Lung microvascular endothelial cell (primary cell): ENCODE data around the gene CLEC16A. TPM values are rescaled to one million over a fixed set of nuclear protein-coding genes. Genes with fewer than 3 reads are reported as not detected.
A peak's percentile ranks its signal among the peaks of the same experiment; 100 is the strongest.

Source experiments
- DNase-seq, 2 donors: peaks; one replicate each; pipeline versions ENCODE4 v3.0.0 to v3.0.0-alpha.2; 2010; ENCODE audit warnings: low read depth in 2 of 2
- total RNA-seq: library from RNA; depleted of rRNA; stranded (reverse); fragments of >200 nt; gene quantifications from 2 replicates; pipeline ENCODE4 v1.2.1, GENCODE V29; 2014

Gene CLEC16A
- total RNA-seq, 1 donor from 2014 or later: 23.4 TPM

DNA sequence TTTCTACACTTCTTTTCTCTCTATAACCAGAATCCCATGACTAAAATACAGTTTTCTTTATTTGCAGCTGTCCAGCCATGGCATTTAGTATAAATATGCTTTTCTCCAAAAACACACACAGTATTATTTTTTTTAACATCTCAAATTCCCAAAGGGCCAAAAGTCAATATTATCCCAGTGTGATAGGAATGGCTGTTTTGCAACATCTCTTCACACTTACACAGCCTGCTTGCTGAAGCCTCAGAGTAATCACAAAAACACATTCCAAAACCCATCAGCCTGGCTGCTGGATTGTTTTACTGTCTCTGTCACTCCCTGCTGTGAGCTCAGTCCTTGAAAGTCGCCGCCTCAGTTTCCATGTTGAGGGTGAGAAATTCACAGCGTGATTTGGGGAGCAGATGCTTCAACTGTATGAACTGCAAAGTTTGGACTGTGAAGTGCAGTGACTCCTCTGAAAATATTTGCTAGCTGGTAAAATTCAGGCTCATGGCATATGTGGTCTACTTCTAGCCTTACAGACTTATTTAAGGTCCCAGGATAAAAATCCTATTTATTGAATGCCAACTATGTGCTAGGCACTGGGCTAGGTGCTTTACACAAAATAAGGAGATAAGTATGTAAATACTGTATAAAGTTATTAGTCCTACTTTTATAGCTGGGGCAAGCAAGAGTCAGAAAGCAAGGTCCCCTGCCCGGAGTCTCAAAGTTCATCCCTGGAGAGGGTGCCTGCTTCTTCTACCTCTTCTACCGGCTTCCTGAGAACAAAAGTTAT is 195.1 kb downstream of the CLEC16A start:
- DNase-seq: no peak

DNA sequence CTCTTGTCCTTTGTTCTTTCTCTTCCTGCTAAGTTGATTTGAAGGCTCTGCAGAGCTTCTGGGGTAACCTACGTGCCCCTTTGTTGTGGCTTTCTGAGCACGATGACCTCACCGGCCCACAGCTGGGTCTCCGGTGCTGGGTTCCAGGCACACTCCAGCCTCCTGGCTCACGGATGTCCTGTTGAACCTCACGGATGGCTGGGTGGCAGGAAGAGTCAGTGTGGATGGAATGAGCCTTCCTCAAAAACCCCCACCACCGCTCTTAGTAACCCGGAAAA is 195.7 kb downstream of the CLEC16A start:
- DNase-seq: peak in 1 of 2 donors; percentile 70

DNA sequence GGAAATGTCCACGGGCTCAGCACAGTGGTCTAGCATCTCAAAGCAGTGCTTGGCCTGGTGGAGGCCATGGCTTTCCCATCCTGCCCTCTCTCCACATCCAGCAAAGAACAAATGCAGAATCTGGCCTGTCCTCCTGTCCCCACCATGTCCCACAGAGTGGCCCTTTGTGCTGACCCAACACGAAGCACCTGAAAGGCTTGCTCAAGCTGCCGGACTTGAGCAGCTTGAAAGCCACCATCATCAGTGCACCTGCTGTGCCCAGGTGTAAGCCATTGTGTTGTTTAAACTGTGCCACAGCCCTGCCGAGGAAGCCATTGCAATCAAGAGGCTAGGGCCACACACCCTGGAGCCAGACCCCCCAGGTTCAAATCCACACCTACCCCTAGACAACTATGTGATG is 196.1 kb downstream of the CLEC16A start:
- no peak for DNase-seq

DNA sequence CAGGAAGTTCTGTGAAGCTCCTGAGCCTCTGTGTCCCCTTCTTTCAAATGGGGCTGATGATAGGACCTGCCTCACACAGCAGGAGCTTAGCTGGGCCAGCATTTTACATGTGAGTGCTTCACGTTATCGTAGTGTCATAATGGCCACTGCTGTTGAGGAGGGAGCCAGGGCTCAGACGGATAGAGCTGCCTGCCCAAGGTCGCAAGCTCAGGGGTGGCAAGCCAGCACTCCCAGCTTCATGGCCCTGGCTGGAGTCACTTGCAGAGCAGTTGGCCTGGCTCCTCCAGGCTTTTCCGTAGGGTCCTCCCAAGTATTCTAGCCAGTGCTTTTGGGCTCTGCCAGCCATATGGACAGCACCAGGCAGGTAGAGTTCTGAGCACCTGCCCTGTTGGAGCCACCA is 196.5 kb downstream of the CLEC16A start:
- no peak for DNase-seq

DNA sequence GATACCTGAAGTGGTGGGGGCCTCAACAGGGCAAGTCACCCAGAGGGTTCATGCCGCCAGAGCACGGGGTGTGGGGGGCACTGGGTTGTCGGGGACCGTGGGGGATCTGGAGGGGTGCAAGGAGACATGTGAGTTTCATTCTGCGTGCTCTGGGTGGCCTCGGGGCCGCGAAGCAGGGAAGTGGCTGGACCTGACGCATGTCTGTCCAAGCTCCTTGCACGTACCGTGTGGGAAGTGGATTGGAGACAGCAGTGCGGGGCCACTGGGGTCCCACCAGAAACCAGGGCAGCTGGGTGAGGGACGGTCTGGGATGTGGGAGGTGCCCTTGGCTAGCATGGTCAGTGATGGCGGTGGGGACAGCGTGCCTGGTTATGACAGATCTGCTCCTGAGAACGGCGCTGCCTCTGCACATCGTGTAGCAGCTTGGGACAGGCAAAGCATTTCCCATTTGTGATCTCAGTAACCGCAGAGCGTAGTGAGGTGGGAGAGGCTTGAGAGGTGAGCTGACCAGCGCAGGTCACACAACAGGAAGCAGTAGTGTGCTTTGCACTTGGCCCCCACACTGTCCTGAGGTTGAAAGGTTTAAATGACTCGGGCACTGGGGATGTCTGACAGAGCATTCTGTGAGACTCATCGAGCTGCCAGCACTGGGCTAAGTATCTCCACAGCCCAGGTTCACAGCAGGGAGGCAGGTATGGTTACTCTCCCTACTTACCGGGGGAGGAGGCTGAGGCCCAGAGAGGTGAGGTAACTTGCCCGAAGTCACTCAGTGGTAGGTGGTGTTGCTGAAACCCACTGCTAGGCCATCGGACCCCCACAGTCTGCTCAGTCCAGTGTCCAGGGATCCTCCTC is 197.3 kb downstream of the CLEC16A start:
- DNase-seq: no peak

DNA sequence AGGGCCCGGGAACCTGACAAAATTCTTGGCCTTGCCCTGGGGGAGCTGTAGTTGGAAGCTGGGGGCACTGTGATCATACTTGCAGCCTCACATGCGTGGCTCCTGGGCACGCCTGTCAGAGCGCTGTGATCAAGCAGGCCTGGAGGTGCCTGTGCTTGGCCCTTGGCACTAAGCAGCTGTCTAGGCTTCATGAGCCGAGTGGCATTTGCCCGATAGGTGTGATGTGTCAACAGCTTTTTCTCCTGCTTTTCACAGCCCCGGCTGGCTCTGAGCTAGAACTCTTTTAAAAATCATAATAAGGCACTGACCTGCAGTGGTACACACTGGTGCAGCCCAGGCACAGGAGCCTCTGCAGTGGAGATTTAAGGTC is 197.9 kb downstream of the CLEC16A start:
- no peak for DNase-seq

DNA sequence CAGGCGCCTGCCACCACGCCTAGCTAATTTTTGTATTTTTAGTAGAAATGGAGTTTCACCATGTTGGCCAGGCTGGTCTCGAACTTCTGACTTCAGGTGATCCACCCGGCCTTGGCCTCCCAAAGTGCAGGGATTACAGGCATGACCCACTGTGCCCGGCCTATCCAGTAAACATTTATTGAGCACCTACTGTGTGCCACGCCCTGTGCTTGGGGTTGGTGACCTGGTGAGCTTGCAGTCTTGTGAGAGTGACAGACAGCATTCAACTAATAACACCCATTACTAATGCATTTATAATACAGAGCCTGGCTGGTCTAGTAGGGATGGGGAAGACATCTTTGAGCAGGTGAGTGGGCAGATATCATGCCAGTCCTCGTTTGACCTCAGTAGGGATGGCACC is 198.6 kb downstream of the CLEC16A start:
- DNase-seq: no peak

DNA sequence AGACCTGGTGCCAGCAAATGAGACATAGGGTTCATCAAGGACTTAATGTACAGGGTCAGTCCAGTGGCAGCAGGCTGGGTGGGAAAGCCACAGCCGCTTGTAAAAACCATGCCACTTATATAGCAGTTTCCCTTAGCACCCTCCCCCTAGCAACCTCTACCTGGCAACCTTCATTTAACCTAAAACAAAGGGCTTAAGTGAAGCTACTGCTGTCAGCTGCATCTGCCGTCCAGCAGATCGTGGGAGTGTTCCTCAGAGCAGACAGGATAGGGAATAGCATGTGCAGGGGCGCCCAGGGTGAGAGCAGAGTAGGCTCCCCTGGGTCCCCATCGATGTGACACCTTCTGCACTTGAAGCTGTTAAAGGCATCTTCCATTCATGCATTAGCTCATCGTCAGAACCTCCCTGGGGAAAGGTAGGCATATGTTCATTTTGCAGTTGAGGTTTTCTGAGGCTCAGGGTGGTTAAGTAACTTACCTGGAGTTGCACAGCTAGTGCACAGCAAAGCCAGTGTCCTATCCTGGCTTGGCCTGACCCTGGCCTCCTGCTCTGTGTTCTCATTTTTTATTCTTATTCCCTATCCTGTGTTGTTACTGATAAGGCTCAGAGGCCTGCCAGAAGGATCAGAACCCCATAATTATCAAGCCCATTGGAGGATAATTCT is 199.1 kb downstream of the CLEC16A start:
- no peak for DNase-seq

DNA sequence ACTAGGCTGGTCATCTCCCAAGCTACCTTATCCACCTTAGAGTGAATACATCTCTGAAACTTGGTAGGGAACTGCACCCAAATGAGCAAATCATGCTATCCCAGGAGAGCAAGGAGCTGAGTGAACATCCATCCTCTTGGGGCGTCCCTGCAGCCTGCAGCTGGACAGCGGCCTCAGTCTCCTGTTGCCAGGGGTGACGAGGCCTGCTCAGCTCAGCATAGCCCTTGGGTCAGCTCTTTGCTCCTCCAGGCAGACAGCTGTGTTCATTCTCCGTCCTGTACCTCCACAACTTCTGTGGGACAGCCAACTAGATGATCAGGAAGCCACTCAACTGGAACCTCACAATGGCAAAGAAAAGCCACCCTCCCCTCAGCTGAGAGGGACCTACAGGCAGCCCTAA is 199.8 kb downstream of the CLEC16A start:
- DNase-seq: no peak

DNA sequence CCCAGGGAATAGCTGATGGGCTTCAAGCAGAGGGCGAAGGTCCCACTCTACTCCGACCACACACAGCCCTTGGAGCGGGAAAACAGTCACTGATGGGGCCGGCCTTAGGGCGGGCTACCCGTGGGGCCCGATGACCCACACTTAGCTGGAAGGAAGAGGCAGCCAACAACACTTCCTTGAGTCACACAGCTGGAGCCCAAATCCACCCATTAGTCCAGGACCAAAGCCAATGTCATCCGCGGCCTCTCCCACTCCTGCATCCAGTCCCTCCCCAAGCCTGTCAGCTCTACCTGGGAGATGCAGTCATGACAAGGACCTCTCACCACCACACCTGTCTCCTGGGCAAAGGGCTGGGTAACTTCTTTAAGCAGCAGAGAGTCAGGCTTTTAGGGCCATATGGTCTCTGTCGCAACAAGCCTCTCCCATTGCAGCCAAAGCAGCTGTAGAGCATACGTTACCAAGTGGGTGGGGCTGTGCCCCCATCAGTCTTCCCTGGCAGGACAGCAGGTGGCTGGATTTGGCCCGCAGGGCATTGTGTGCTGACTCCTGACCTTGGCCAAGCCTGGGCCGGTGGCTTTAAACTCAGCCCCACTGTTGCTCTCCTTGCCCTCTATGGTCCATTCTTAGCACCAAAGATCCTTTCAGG is 200.9 kb downstream of the CLEC16A start:
- peak in 1 of 2 donors; percentile 56 for DNase-seq

DNA sequence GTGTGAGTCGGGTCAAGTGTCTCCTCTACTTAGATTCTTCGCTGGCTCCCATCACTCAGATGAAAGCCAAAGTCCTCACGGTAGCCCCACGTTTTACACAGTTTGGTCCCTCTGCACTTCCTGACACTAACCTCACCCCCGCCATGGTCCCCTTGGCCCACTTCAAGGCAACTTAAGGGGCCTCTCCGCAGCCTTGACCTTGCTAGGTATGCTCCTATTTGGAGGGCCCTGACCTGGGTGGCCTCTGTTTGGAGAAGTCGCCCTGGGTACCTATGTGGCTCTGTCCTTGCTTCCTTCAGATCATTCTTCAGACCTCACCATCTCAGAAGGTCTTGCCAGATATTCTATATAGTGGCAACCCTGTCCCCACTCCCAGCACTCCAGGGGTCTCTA is 201.5 kb downstream of the CLEC16A start:
- DNase-seq: no peak

DNA sequence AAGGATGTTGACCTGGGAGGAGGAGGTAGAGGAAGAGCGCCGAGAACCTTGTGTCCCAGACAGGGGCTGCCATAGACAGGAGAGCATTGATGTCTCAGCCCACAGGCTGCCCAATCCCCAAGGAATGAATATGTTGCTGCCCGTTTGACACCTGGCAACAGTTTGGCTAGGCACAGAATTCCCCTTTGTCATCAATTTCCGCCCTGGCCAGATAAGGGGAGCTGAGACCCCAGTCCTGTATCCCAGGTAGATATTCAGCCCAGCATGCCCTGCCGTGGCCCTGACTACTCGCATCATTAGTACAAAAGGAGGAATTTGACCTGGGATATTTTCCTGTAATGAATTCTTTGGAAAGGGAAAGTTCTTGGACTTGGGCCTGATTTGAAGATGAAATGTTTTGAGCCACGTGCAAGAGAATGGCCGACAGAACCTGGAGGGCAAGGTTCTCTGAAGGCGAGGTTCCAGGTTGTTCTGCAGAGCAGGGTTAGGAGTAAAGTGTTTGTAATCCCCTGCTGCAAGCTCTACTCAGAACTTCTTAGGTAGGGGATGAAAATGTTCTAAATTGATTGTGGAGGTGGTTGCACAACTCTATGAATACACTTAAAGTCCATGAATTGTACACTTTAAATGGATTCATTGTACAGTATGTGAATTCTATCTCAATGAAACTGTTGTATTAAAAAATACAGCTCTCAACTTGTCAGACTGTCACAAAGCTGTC is 202.8 kb downstream of the CLEC16A start:
- DNase-seq: no peak

DNA sequence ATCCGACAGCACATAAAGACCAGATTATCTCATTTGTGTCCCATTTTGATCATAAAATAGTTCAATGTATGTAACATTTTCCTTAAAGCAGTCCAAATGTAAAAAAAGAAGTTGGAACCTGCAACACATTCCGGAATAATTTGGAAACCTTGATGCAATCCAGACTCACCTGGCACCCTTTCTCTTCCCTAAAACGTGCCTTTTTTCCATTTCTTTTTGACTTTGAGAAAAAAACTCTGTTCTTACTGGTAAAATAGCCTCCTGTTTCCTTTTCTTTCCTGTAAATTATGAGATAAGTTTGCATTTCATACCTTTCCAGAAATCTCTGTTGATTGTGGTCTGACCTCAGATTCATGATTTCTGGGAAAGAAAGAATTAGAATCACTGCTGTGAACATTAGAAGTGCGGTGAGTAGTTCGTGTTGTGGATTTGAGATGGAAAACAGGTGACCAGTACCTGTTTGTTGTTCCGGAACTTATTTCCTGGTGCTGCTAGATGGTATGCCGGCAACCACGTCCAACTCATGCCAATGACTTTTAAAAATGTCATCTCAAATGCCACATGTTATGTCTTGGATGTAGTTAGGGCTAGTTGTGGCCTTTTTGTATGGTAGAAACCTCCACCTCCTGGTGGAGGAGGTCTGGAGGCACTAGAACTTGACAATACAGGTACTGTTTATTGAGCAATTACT is 203.5 kb downstream of the CLEC16A start:
- no peak for DNase-seq

DNA sequence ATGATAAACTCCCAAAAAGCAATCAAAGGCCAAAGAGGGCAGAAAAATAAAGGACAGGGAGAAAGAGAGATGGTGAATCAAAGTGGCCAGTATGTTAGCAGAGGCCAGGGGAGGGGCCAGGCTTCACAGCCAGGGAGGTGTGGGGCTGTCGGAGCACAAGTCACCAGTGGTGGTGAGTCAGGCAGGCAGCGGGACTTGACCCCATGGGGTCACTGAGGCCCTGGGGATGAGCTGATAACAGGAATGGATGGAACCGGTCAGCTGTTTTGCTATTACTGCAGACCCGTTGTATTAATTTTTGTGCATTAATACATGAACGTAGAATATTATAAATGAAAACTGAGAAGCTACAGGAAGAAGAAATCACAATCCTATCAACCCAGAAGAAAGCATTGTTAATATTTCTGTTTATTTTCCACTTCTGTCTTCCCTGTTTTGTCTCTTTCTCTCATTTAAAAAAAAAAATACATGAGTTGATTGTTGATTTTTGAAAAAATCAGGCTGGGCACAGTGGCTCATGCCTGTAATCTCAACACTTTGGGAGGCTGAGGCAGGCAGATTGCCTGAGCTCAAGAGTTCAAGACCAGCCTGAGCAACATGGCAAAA is 204.8 kb downstream of the CLEC16A start:
- peak in 1 of 2 donors; percentile 29 for DNase-seq

DNA sequence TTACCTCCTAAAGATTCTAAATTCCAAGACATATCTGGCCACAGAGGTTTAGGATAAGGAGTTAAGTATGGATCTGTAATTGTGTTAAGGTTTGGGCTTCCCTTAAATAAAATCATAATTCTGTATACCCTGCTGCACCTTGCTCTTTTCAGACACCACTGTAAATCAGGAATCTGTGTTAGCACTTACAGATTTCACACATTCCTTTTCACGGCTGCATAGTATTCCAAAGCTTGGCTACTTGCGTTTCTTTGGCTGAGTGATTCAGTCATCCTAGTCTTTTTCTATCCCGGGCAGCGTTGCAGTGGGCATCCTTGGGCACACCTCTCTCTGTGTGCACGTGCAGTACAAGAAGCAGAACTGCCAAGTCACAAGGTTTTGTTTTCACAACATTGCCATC is 205.8 kb downstream of the CLEC16A start:
- DNase-seq: no peak

DNA sequence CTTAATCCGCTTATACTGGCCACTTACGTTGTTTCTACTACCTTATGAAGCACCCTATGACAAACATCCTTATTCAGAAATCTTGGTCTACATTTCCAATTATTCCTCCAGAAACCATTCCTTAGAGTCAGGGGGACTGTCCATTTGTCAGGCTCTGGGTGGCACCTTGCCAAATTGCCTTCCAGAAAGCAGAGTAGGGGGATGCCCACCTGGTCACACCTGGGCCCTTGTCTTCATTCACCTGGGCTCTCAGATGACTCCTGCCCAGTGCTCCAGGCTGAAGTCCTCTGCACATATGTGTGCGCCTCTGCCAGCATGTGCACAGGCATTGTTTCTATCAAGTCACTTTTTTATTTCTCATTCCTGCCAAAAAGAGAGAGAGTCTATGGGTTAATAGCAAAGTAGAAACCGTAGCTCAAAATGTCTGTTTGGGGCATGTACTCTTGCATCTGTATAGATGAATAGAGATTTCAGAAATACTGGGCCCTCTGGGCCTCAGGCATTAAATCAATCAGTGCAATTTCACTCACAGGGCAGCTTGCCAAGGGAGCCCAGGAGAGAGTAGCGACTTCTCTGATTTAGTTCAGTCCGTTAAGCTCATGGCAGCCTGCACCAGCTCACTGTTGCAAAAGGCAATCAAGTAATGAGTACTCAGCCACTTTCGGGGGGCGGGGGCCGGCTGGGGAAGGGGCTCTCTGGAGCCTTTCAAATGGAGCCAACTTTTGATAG is 207.0 kb downstream of the CLEC16A start:
- no peak for DNase-seq

DNA sequence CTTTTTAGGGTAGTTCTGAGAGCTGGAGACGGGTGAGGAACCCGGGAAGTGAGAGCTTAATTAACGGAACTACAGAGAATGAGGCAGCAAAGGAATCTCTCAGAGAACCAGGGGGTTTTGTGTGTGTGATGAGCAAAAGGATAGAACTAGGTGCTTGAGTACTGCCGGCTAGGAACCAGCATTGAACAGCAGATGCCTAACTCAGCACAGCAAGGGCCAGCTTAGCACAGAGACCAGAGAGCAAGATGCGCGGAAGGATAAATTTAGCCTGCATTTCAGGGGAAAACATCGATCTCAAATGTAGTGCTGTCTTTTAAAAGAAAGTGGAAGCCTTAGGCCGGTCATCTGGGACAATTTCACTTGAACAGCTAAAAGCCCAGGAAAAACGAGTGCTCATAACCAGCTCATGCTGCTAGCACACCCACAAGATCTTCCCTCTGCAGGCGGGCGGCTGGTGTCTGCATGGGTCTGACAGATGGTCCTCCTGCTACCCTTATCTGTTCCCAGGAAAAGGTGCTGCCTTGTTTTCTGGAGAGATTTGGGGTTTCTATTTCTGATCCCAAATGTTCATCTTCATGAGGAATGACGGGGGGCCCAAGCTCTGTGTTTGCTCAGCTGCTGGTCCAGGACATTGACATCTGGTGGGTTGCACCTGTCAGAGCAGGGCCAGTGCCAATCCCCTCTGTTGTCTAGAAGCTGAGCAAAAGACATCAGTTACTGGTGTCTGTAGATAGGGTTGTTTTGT is 207.7 kb downstream of the CLEC16A start:
- DNase-seq: no peak

DNA sequence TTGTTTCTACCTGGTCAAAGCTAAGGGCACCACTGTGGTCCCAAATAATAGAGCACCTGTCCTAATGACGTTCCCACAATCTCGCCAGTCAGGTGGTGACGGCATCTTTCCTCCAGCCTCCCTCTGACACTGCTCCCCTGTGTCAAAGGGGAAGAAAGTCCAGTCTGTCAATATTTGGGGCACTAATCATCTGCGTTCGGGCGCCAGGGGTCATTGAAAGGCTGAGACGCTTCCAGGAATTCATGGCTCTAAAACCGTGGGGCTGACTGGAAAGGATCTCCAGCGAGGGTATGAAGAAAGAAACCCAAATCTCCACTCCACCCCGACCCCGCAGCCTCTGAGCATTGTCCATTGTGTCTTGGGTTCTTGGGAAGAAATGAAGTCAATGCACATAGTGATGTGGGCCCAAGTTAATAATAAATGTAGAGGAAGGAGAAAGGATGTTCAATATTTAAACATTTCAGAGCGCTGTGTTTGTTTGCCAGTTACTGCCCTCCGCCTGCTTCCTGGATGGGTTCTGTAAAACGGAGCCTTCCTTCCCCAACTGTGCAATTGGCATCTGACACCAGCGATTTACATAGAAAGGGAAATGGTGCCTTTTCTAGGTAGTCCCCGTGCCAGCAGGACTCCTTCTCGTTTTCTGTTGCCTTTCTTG is 208.4 kb downstream of the CLEC16A start:
- DNase-seq: peak; percentile 11 to 23
